Endometrial microvascular endothelial cells (primary cell): ENCODE data around the gene TAF15. TPM values are rescaled to one million over a fixed set of nuclear protein-coding genes. Genes with fewer than 3 reads are reported as not detected.

Experiments
- in situ Hi-C: cut with HindIII; loops from 2 replicates; pipeline ENCODE4 v1.10.0; 2017; ENCODE audit warnings: low sequenced_read_pairs, low pct_unique_long_range_greater_than_20kb; ENCODE audit errors: inconsistent ontology term
- total RNA-seq: library from RNA; depleted of rRNA; stranded (reverse); fragments of >200 nt; gene quantifications from one replicate; pipeline ENCODE4 v1.2.3, GENCODE V29; 2015; ENCODE audit errors: inconsistent ontology term

The TAF15 gene
- total RNA-seq, 1 donor from 2014 or later: 30.8 TPM

DNA sequence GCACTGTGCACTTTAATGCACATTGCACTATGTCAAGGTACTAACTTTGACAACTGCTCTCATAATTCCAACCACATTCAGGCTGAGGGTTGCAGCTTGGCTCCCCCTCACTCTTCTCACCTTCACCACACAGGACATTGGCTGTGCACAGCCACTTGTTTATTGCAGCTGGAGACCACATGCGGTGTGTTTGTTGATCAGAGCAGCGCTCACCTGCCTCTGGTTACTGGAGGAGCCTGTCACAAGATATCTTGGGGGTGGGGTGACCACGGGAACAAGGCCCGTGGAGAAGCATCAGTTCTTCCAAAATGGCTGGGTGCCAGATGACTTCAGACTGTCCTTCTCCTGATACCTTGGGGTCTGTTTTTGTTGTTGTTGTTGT is 81.5 kb downstream of the TAF15 start:
- in situ Hi-C loops: no loop called here

GRCh38 chr17:35891269-35891668 is 82.0 kb downstream of the TAF15 start:
- in situ Hi-C loops: no loop called here

- in situ Hi-C loops: no loop called here
Measured at GRCh38 chr17:35892091-35893035, 83.1 kb downstream of the TAF15 start.

DNA sequence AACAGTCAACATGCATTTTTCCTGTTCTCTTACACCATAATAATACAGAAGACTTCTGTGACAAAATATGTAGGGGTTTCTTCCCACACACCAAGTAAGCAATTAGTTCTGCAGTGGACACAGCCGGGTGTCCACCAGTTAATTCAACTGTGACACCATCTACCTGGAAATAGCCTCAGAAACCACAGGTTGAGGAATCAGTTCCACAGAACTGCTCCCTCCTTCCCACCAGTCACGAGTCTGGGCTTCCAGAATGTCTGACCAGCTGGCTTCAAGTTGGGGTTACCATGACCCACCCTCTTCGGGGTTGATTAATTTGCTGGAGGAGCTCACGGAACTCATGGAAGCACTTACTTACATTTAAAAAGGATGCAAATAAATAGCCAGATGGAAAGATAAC is 84.5 kb downstream of the TAF15 start:
- in situ Hi-C loops: no loop called here

GRCh38 chr17:35894206-35894605 is 84.9 kb downstream of the TAF15 start:
- in situ Hi-C loops: no loop called here

DNA sequence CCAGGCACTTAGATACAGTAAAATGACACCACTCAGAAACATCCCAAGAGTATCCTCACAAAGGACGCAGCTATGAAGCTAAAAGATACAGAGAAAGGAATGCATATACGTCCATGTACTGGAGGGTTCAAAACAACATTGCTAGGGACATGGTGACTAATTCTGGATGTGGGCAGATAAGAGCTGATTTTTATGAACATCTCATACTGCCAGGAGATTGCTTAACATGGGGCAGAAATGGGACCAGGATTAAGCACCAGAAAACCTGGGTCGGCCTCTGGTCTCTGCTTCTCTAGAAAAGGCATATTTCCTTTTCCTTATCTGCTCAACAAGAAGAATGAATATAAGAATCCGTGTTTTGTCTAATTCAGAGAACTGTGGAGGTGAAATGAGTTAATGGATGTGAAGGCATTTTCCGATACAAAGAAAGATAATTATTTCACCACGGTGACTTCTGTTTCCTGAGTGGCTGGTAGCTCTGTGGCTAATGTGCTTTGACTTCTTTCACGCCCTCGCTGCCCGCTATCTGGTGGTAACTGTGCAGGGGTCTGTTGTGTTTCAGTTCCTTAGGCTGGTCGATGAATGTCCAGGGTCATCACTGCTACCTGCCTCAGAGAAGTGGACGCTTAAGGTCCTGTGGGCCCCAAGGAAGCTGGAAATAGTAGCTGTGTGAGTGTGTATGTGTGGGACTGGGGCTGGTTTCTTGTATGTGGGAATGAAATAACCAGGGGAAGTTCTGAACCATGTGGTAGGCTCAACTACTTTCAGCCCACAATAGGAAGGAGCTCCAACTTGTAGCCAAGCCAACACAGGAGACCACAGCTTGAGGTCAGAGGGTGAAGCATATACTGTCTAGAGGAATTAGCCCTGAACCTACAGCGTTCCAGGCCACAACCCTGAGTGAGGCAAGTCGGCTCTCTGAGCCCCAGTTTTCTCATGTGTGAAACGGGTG is 86.6 kb downstream of the TAF15 start:
- in situ Hi-C loops: no loop called here

Other genes with a start within 250 kb of the TAF15 start
- not detected for gene SLFN14, start 248.7 kb upstream of the TAF15 start, total RNA-seq
- gene PEX12, start 230.9 kb upstream of the TAF15 start, total RNA-seq: 12.0 TPM
- 115 TPM for gene AP2B1, start 222.2 kb upstream of the TAF15 start, total RNA-seq
- under 0.01 TPM for gene RASL10B, start 77.8 kb upstream of the TAF15 start, total RNA-seq
- not detected for gene GAS2L2, start 56.2 kb upstream of the TAF15 start, total RNA-seq
- gene C17orf50, start 48.6 kb upstream of the TAF15 start, total RNA-seq: not detected
- gene MMP28, start 13.8 kb upstream of the TAF15 start, total RNA-seq: 0.19 TPM
- not detected for gene HEATR9, start 59.4 kb downstream of the TAF15 start, total RNA-seq
- gene CCL5, start 70.9 kb downstream of the TAF15 start, total RNA-seq: 0.46 TPM
- gene RDM1, start 121.3 kb downstream of the TAF15 start, total RNA-seq: not detected
- not detected for gene LYZL6, start 134.2 kb downstream of the TAF15 start, total RNA-seq
- not detected for gene CCL16, start 172.0 kb downstream of the TAF15 start, total RNA-seq
- gene CCL14, start 177.2 kb downstream of the TAF15 start, total RNA-seq: 0.93 TPM
- not detected for gene CCL15, start 192.1 kb downstream of the TAF15 start, total RNA-seq
- gene CCL23, start 208.5 kb downstream of the TAF15 start, total RNA-seq: not detected